Measurements from ENCODE around the gene SLC30A10. TPM values are rescaled to one million over a fixed set of nuclear protein-coding genes. Genes with fewer than 3 reads are reported as not detected.
A peak's percentile ranks its signal among the peaks of the same experiment; 100 is the strongest.

SLC30A10 gene
- total RNA-seq, 1 donor from 2014 or later = not detected

- Histone ChIP-seq H3K36me3 (peaks cover 10% of the 10 kb centered on the region), H3K27me3 (no peaks in the 10 kb centered on the region), H3K9me3 (no peaks in the 10 kb centered on the region), H3K4me3 (no peak overlapping the region), H3K4me1 (no peaks in the 10 kb centered on the region), H3K27ac (no peak overlapping the region)
- ATAC-seq = peak; percentile 79
- intact Hi-C loops (cut with DNase I) = no loop called here
- no peak for DNase-seq
- TF ChIP-seq CTCF (IDR thresholded peaks at IDR 0.05) = no peak
Observed at GRCh38 chr1:219963432-219963831, 35.1 kb upstream of the SLC30A10 start.

GRCh38 chr1:219961684-219962083, 33.3 kb upstream of the SLC30A10 start:
- Histone ChIP-seq H3K4me3 (no peak overlapping the region), H3K27me3 (no peaks in the 10 kb centered on the region), H3K27ac (no peak overlapping the region), H3K36me3 (no peaks in the 10 kb centered on the region), H3K4me1 (no peaks in the 10 kb centered on the region), H3K9me3 (no peaks in the 10 kb centered on the region)
- DNase-seq (no peak), ATAC-seq (no peak)
- TF ChIP-seq CTCF (IDR thresholded peaks at IDR 0.05) = no peak
- intact Hi-C loops (cut with DNase I) = no loop called here

- TF ChIP-seq CTCF (IDR thresholded peaks at IDR 0.05) = no peak
- DNase-seq (no peak), ATAC-seq (no peak)
- Histone ChIP-seq H3K4me1 (no peaks in the 10 kb centered on the region), H3K4me3 (no peak overlapping the region), H3K27ac (no peak overlapping the region), H3K36me3 (no peaks in the 10 kb centered on the region), H3K9me3 (no peaks in the 10 kb centered on the region), H3K27me3 (no peaks in the 10 kb centered on the region)
- intact Hi-C loops (cut with DNase I) = no loop called here
Observed at GRCh38 chr1:219959540-219960203, 31.3 kb upstream of the SLC30A10 start.

- Histone ChIP-seq H3K4me3 (no peak overlapping the region), H3K36me3 (no peaks in the 10 kb centered on the region), H3K9me3 (no peaks in the 10 kb centered on the region), H3K27ac (no peak overlapping the region), H3K4me1 (no peaks in the 10 kb centered on the region), H3K27me3 (no peaks in the 10 kb centered on the region)
- TF ChIP-seq CTCF (IDR thresholded peaks at IDR 0.05) = no peak
- no peak for ATAC-seq
- intact Hi-C loops (cut with DNase I) = no loop called here
- no peak for DNase-seq
Observed at GRCh38 chr1:219958875-219959417, 30.6 kb upstream of the SLC30A10 start.

GRCh38 chr1:219954736-219955421, 26.5 kb upstream of the SLC30A10 start:
- intact Hi-C loops (cut with DNase I) = no loop called here
- ATAC-seq = no peak
- TF ChIP-seq CTCF (IDR thresholded peaks at IDR 0.05) = no peak
- no peaks in the 10 kb centered on the region for H3K27me3 ChIP-seq
- H3K9me3 ChIP-seq = no peaks in the 10 kb centered on the region
- no peak overlapping the region for H3K27ac ChIP-seq
- H3K4me1 ChIP-seq = no peaks in the 10 kb centered on the region
- no peak overlapping the region for H3K4me3 ChIP-seq
- no peak for DNase-seq
- H3K36me3 ChIP-seq = no peaks in the 10 kb centered on the region
